Epithelial cell of esophagus (primary cell): ENCODE results near the gene C19orf25.

Experiments used
- DNase-seq: peaks from one replicate; pipeline ENCODE4 v3.0.0; 2010; ENCODE audit warnings: low read depth
- H3K4me3 ChIP-seq: 2 replicates; pipeline ENCODE4 v1.5.1; 2011; ENCODE audit warnings: mild to moderate bottlenecking, low read length, control low read depth
- CTCF ChIP-seq: IDR thresholded peaks from 2 replicates; pipeline ENCODE4 v1.5.1; 2011; ENCODE audit warnings: low read depth, mild to moderate bottlenecking, low read length, control low read depth, inconsistent platforms; ENCODE audit not compliant: insufficient read depth; ENCODE audit errors: missing control alignments

Gene C19orf25

DNA sequence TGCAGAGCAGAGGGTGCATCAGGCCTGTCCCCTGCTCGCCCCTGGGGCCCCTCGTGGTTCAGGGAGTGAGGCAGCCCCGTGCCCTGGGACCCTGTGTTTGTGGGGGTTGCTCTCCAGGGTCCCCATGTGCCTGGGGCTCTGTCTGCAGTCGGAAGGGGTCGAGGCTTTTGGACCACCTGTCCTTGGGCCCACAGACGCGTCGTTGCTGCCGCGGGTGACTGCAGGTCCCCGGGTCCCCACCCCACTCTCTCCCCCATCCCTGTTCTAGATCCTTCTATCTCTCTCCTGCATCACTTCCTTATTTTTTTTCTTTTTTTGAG is 9.2 kb upstream of the C19orf25 start:
- DNase-seq: no peak
- TF ChIP-seq CTCF: no peak
- no peak overlapping the region for H3K4me3 ChIP-seq

- H3K4me3 ChIP-seq: no peak overlapping the region
- no peak for DNase-seq
- no peak for TF ChIP-seq CTCF
Measured at GRCh38 chr19:1487576-1488281, 8.7 kb upstream of the C19orf25 start.

DNA sequence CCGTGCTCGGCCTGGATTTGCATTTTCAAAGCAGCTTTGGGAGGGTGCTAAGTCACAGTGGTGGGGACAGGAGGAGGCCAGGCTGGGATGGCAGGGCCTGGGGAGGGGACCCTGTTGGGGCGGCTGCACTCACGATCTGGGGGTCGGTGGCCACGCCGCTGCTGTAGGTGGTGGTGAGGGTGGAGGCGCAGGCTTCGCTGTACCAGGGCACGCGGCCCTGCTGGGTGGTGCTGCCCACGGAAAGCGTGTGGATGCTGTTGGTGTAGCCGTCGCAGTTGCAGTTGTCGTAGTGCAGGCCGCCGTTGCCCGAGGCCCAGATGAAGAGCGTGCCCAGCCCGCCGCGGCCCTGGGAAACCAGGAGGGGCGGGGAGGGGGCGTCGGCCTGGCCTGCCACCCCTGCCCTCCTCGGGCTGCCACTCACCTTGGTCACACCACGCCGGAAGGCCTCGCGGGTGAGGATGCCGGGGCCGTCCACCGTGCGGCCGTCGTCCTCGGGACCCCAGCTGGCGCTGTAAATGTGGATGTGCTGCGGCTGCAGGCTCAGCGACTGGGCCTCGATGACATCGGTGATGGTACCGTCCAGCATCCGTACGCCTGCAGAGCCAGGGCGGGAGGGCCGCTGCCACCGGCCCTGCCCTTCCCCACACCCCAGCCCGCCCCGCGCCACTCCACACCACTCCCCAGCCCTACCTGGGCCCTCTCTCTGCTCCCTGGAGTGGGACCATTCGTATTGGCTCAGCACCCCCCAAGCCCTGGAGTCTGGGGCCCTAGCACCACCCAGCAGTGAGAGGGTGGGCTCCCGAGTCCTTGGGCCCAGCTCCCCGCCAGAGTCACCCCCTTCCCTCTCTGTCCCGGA is 7.9 kb upstream of the C19orf25 start:
- no peak overlapping the region for H3K4me3 ChIP-seq
- no peak for TF ChIP-seq CTCF
- no peak for DNase-seq

- H3K4me3 ChIP-seq: no peak overlapping the region
- DNase-seq: no peak
- TF ChIP-seq CTCF: no peak
Measured at GRCh38 chr19:1483979-1484428, 5.0 kb upstream of the C19orf25 start.

DNA sequence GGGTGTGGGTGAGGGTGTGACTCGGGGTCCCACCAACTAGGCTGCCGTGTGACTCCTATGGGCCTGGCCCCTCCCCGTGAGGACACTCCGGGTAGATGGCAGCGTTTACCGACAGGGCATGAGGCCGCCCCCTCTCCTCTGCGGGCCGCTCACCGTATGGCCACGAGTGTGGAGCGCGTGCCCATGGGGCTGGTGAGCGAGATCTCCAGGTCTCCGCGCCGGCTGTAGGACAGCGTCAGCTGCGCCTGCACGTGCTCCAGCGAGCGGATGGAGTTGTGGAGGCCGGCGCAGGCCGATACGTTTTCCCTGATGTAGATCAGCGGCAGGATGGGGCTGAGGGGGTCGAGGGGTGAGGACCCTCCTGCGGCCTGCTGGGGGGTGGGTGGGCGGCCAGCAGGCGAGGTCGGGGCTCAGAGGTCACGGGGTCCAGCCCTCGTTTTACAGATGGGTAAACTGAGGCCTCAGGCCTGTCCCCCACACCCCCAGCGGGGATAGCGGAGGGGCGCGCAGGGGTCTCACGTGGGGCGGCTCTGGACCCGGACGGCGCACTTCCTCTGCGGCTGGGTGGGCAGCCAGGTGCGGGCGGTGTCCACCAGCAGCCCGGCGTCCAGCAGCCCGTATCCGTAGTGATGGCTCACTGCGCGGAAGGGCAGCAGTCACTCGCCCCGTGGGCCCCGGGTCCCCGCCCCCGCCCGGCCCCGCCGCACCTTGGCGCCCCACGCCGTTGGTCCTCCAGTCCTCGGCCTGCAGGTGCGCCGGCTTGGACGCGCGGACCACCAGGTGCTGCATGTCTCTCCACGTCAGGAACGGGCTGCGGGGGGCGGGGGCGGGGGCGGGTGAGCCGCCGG is 4.3 kb upstream of the C19orf25 start:
- no peak overlapping the region for H3K4me3 ChIP-seq
- DNase-seq: no peak
- no peak for TF ChIP-seq CTCF

DNA sequence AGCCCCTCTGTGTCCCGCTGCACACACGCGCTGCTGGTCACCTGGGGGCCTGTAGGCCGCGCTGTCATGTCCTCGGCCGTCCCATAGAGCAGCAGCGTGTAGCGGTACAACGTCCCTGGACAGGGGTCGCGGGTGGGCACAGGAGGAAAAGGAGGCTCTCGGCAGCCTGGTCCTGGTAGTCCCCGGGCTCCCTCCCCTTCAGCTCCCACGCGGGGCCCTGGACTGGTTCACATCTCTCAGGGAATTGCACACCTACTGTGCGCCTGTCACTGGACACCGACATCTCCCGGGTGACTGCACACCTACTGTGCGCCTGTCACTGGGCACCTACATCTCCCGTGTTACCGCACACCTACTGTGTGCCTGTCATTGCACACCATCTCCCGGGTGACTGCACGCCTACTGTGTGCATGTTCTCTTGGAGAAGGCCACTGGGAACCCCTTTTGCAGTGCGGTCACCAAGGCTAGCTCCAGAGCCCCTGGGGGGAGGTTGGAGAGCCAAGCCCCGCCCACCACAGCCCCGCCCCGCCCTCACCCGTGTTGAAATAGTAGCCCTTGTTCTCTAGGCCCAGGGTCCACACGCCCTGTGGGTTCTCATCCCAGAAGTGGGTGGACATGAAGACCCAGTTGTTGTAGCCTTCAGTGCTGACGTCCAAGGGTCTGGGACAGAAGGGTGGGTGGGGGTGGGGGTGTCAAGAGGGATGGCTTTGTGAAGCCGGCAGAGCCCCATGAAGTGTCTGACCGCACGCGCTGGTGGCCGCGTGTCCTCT is 3.5 kb upstream of the C19orf25 start:
- no peak overlapping the region for H3K4me3 ChIP-seq
- DNase-seq: no peak

More for the DNA sequence above, 3.5 kb upstream of the C19orf25 start:
- TF ChIP-seq CTCF: no peak
